Measurements from ENCODE around the gene FBXO44.

The FBXO44 gene

GRCh38 chr1:11707621-11708276, 53.1 kb downstream of the FBXO44 start:
- no peak for TF ChIP-seq CTCF (IDR thresholded peaks at IDR 0.05)
- DNase-seq: no peak
- H3K27ac Mint-ChIP-seq: no peak overlapping the region

GRCh38 chr1:11708554-11709350, 54.1 kb downstream of the FBXO44 start:
- no peak for TF ChIP-seq CTCF (IDR thresholded peaks at IDR 0.05)
- Mint-ChIP-seq H3K27ac (no peak overlapping the region), H3K4me3 (no peak overlapping the region), H3K36me3 (ENCODE audit: low read depth) (peaks cover 3% of the 10 kb centered on the region), H3K27me3 (ENCODE audit: low read depth, poor library complexity) (peaks cover 3% of the 10 kb centered on the region), H3K4me1 (peaks cover 50% of the 10 kb centered on the region), H3K9me3 (no peaks in the 10 kb centered on the region)
- DNase-seq: no peak

More at GRCh38 chr1:11707621-11708276, 53.1 kb downstream of the FBXO44 start:
- H3K36me3 Mint-ChIP-seq (ENCODE audit: low read depth): peaks cover 3% of the 10 kb centered on the region
- no peaks in the 10 kb centered on the region for H3K9me3 Mint-ChIP-seq
- peaks cover 6% of the 10 kb centered on the region for H3K27me3 Mint-ChIP-seq (ENCODE audit: low read depth, poor library complexity)
- peaks cover 57% of the 10 kb centered on the region for H3K4me1 Mint-ChIP-seq
- peak overlapping the region; percentile 36 for H3K4me3 Mint-ChIP-seq

GRCh38 chr1:11711490-11711889, 56.8 kb downstream of the FBXO44 start:
- TF ChIP-seq CTCF (IDR thresholded peaks at IDR 0.05): no peak
- no peak overlapping the region for H3K27ac Mint-ChIP-seq
- H3K9me3 Mint-ChIP-seq: no peaks in the 10 kb centered on the region
- peaks cover 9% of the 10 kb centered on the region for H3K27me3 Mint-ChIP-seq (ENCODE audit: low read depth, poor library complexity)
- H3K4me1 Mint-ChIP-seq: peaks cover 49% of the 10 kb centered on the region
- H3K36me3 Mint-ChIP-seq (ENCODE audit: low read depth): peaks cover 3% of the 10 kb centered on the region
- no peak overlapping the region for H3K4me3 Mint-ChIP-seq
- no peak for DNase-seq

- Mint-ChIP-seq H3K9me3 (no peaks in the 10 kb centered on the region), H3K27me3 (ENCODE audit: low read depth, poor library complexity) (peaks cover 9% of the 10 kb centered on the region), H3K4me3 (no peak overlapping the region), H3K4me1 (peaks cover 41% of the 10 kb centered on the region), H3K27ac (no peak overlapping the region), H3K36me3 (ENCODE audit: low read depth) (peaks cover 3% of the 10 kb centered on the region)
- TF ChIP-seq CTCF (IDR thresholded peaks at IDR 0.05): no peak
- DNase-seq: no peak
These were observed 57.6 kb downstream of the FBXO44 start for GRCh38 chr1:11712285-11712684.
